Measurements from ENCODE around the gene MGAT1. TPM values are rescaled to one million over a fixed set of nuclear protein-coding genes. Genes with fewer than 3 reads are reported as not detected.

Gene MGAT1
- total RNA-seq, 1 experiment from 2014 or later: 72.7 TPM

DNA sequence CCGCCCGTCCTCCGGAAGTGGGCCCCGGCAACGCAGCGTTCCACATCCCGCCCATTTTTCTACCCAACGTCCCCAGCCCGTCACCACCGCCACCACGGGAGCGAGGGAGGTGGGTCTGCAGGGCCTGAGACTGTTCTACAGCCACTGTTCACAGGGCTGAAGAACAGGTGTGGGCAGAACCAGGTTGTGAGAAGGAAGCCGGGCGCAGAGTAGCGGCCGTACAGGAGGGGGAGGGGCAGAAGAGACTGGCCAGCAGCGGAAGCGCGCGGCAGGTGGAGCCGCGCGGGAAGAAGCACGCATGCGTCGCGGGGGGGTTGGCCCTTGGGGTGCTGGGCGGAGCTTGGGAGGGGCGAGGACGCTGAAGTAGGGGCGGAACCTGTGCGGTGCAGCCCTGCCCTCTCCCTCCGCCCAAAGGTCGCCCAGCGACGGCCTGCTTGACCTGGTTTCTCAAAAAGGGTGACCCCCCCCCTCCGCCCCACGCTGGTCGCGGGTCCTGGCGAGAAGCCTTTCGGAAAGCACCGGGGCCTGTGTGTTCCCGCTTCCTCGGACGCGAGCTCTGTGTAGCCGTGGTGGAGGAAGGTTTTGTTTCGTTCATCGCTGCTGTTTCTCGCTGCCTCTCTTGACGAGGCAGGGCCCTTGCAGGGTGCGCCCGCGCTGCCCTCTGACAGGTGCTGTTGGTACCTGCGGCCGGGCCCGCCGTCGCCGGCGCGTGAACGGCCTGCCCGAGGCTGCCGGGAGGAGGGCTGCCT lies 7.8 kb upstream of the MGAT1 start:
- Histone ChIP-seq H2AFZ (ENCODE audit: low read length) (peak overlapping the region; percentile 83), H3K18ac (ENCODE audit: insufficient read length, low read depth, low read length) (peak overlapping the region; percentile 99), H2BK12ac (ENCODE audit: insufficient read length, low read depth, low read length) (no peak overlapping the region), H3T11ph (ENCODE audit: low read length) (peak overlapping the region; percentile 95), H3K4ac (ENCODE audit: low read depth, low read length) (no peak overlapping the region), H4K5ac (ENCODE audit: insufficient read length, low read depth, low read length) (peak overlapping the region; percentile 66), H3K4me2 (ENCODE audit: insufficient read depth, insufficient read length, low read length) (peak overlapping the region; percentile 81), H2AK5ac (ENCODE audit: insufficient read length, low read length) (no peak overlapping the region), H3K9me3 (ENCODE audit: control insufficient read depth, low read depth, low read length) (no peaks in the 10 kb centered on the region), H3K79me2 (ENCODE audit: insufficient read depth, low read length) (no peaks in the 10 kb centered on the region; the same call in 1 of the 2 replicates), H3K9ac (ENCODE audit: extremely low read depth, insufficient read length, low read length) (peak overlapping the region; percentile 92), H3K14ac (ENCODE audit: insufficient read depth, low read length) (peak overlapping the region; percentile 99), H4K20me1 (ENCODE audit: control insufficient read depth, insufficient read depth, insufficient read length) (no peaks in the 10 kb centered on the region), H3K56ac (ENCODE audit: insufficient read length, low read depth, low read length) (no peak overlapping the region), H4K8ac (replicated peaks; ENCODE audit: insufficient read length, low read depth, low read length) (no peak overlapping the region), H4K91ac (ENCODE audit: insufficient read length, low read depth, low read length) (no peak overlapping the region), H3K79me1 (ENCODE audit: insufficient read depth, low read depth, low read length, poor library complexity, severe bottlenecking) (no peaks in the 10 kb centered on the region), H2BK5ac (ENCODE audit: insufficient read length, low read length) (peak overlapping the region; percentile 83), H3K4me1 (ENCODE audit: insufficient read depth, low read length) (peaks cover 11% of the 10 kb centered on the region), H2BK120ac (ENCODE audit: low read depth, low read length, poor library complexity, severe bottlenecking) (no peak overlapping the region), H3K23ac (ENCODE audit: insufficient read length, low read depth, low read length) (no peak overlapping the region), H3K27me3 (ENCODE audit: insufficient read depth, low read length) (no peaks in the 10 kb centered on the region), H3K23me2 (ENCODE audit: insufficient read length, low read depth, low read length, poor library complexity, severe bottlenecking) (peaks cover 15% of the 10 kb centered on the region), H2BK20ac (ENCODE audit: low read depth, low read length, poor library complexity, severe bottlenecking) (no peak overlapping the region), H2BK15ac (ENCODE audit: low read depth, low read length) (0 out of 2 replicates have a peak overlapping the region, but pooled peaks have one; percentile 81), H3K27ac (ENCODE audit: insufficient read length, low read depth, low read length) (peak overlapping the region; percentile 88)
- peaks cover 45 to 49% of the 10 kb centered on the region in 2 experiments for H3K4me1 Mint-ChIP-seq
- peak; percentile 95 for DNase-seq
- H3K4me3 Mint-ChIP-seq: peak overlapping the region; percentile 84 to 90
- peak overlapping the region; percentile 98 to 99 (median 99) for H3K27ac Mint-ChIP-seq
- H3K36me3 Mint-ChIP-seq (ENCODE audit: insufficient read depth in 1 of 3, low read depth in 3 of 3): peaks cover 2 to 24% (median 14%) of the 10 kb centered on the region in 3 experiments; a peak in 5 of 7 replicates
- H3K27me3 Mint-ChIP-seq (ENCODE audit: low read depth): peaks cover 5% of the 10 kb centered on the region
- no peaks in the 10 kb centered on the region; a peak in 2 of 5 replicates for H3K9me3 Mint-ChIP-seq
- TF ChIP-seq, protein P1, sequence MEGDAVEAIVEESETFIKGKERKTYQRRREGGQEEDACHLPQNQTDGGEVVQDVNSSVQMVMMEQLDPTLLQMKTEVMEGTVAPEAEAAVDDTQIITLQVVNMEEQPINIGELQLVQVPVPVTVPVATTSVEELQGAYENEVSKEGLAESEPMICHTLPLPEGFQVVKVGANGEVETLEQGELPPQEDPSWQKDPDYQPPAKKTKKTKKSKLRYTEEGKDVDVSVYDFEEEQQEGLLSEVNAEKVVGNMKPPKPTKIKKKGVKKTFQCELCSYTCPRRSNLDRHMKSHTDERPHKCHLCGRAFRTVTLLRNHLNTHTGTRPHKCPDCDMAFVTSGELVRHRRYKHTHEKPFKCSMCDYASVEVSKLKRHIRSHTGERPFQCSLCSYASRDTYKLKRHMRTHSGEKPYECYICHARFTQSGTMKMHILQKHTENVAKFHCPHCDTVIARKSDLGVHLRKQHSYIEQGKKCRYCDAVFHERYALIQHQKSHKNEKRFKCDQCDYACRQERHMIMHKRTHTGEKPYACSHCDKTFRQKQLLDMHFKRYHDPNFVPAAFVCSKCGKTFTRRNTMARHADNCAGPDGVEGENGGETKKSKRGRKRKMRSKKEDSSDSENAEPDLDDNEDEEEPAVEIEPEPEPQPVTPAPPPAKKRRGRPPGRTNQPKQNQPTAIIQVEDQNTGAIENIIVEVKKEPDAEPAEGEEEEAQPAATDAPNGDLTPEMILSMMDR (conservative IDR thresholded peaks at IDR 0.05): no peak
- WGBS (ENCODE audit: extremely low coverage, insufficient read length, low lambda C conversion rate): no CpG with 5 or more reads among the region's 66 CpGs
